Thoracic aorta (tissue), 2 donors: ENCODE measurements around the gene FAM228A. TPM values are rescaled to one million over a fixed set of nuclear protein-coding genes. Genes with fewer than 3 reads are reported as not detected.
"Not testable (repeated sequence)": the region's sequence is repeated elsewhere in the genome, so short reads cannot be mapped to it uniquely, and the experiment has no call there.

ENCODE experiments used
- ATAC-seq: fragments of 150-250 bp; one replicate; pipeline ENCODE4 v1.8.0; 2017; ENCODE audit warnings: low read depth; ENCODE audit not compliant: insufficient number of reproducible peaks, low FRiP score
- DNase-seq: peaks from one replicate; pipeline ENCODE4 v3.0.0-alpha.2; 2020; ENCODE audit warnings: low spot score
- H3K27ac ChIP-seq, 2 donors: fragments of 200-600 bp; sonication (generic); 1 replicate in 1 of 2; 2 replicates in 1 of 2; pipeline ENCODE4 v1.5.1; 2016; ENCODE audit warnings: mild to moderate bottlenecking in 2 of 2, moderate library complexity in 2 of 2
- H3K27me3 ChIP-seq: fragments of 200-600 bp; sonication (generic); replicated peaks from 2 replicates; pipeline ENCODE4 v1.6.0; 2016; ENCODE audit warnings: mild to moderate bottlenecking; ENCODE audit not compliant: insufficient read depth
- H3K36me3 ChIP-seq: fragments of 200-600 bp; sonication (generic); one replicate; pipeline ENCODE4 v1.5.1; 2016
- H3K4me1 ChIP-seq, 2 donors: fragments of 200-600 bp; sonication (generic); 1 replicate in 1 of 2; 2 replicates in 1 of 2; pipeline versions ENCODE4 v1.5.1 to v1.6.0; 2016; ENCODE audit warnings: low read depth in 2 of 2, mild to moderate bottlenecking in 1 of 2; ENCODE audit not compliant: control insufficient read depth in 1 of 2
- H3K4me3 ChIP-seq: fragments of 200-600 bp; sonication (generic); 2 replicates; pipeline ENCODE4 v1.5.1; 2016; ENCODE audit warnings: mild to moderate bottlenecking
- H3K9me3 ChIP-seq: fragments of 200-600 bp; sonication (generic); 2 replicates; pipeline ENCODE4 v1.5.1; 2016
- CTCF ChIP-seq: fragments of 200-600 bp; sonication (generic); IDR thresholded peaks from one replicate; pipeline ENCODE4 v1.5.1; 2019; ENCODE audit warnings: antibody characterized with exemption
- total RNA-seq, 2 donors: library from RNA; depleted of rRNA; stranded (reverse); fragments of >200 nt; gene quantifications; one replicate each; pipeline versions ENCODE4 v1.1.0 to v1.2.3, GENCODE V29; 2016

Gene FAM228A
- under 1 TPM; 0.81 to 0.92 TPM for total RNA-seq

DNA sequence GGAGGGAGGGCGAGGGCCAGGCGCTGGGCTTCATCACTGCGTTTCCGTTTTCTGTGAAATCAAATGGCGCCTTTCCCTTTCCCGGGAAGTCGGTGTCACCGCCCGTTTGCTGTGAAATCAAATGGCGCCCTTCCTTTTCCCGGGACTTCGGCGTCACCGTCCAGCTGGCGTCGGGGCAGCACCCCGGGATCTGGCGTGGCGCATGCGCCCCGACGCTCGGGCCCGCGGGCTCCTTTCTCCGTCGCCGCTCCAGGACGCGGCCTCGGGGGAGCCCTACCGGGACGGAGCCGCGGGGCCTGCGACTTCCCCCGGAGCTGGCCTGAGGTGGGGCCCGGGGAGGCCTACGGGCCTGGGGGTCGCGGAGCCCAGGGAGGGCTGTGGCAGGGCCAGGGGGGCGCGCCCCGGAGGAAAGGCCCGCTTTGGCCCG is at the start of gene FAM228A:
FAM228A (plus strand) TSS at position 203 of the 427 bp plus-strand sequence. CDS start 428 bp downstream, outside the sequence.
- TF ChIP-seq CTCF: no peak
- Histone ChIP-seq H3K9me3 (no peaks in the 10 kb centered on the region), H3K27me3 (no peaks in the 10 kb centered on the region), H3K27ac (peak within 1 kb of the TSS in 1 of 2 donors; percentile 38), H3K4me1 (no peaks in the 10 kb centered on the region), H3K4me3 (peak within 1 kb of the TSS; percentile 59), H3K36me3 (no peaks in the 10 kb centered on the region)
- ATAC-seq (no peak), DNase-seq (no peak)

DNA sequence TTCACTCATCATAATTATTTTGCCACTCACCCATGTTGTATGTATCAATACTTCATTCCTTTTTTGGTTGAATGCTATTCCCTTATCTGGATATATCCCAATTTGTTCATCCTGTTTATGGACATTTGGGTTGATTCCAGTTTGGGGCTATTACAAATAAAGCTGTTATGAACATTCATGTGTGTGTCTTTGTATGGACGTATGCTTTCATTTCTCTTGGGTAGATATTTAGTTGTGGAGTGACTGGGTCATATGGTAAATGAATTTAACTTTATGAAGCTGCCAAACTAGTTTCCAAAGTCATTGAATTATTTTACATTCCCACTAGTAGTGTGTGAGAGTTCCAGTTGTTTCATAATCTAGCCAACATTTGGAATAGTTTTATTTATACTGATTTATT is 48.9 kb upstream of the FAM228A start:
- no peak for ATAC-seq
- H3K4me3 ChIP-seq: no peak overlapping the region
- H3K27ac ChIP-seq: no peak overlapping the region
- H3K36me3 ChIP-seq: no peaks in the 10 kb centered on the region
- H3K4me1 ChIP-seq: peaks cover 11 to 29% of the 10 kb centered on the region in 2 donors
- H3K9me3 ChIP-seq: no peaks in the 10 kb centered on the region
- no peaks in the 10 kb centered on the region for H3K27me3 ChIP-seq
- no peak for TF ChIP-seq CTCF
- no peak for DNase-seq

DNA sequence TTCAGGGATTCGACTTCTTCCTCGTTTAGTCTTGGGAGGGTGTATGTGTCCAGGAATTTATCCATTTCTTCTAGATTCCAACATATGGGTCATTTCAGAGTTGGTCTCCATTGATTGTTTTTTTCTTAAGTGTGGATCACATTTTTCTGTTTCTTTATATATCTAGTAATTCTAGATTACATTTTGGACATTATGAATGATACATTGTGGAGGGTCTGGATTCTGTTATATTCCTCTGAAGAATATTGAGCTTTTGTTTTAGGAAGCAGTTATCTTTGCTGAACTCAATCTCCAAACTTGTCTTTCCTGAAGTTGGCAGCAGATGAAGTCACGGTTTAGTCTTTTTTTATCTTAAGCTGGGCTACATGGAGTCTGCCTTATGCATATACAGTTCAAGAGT is 42.3 kb upstream of the FAM228A start:
- Histone ChIP-seq H3K27me3 (no peaks in the 10 kb centered on the region), H3K4me1 (no peaks in the 10 kb centered on the region), H3K27ac (no peak overlapping the region), H3K9me3 (no peaks in the 10 kb centered on the region), H3K36me3 (no peaks in the 10 kb centered on the region), H3K4me3 (no peak overlapping the region)
- DNase-seq (no peak), ATAC-seq (no peak)
- TF ChIP-seq CTCF: no peak

DNA sequence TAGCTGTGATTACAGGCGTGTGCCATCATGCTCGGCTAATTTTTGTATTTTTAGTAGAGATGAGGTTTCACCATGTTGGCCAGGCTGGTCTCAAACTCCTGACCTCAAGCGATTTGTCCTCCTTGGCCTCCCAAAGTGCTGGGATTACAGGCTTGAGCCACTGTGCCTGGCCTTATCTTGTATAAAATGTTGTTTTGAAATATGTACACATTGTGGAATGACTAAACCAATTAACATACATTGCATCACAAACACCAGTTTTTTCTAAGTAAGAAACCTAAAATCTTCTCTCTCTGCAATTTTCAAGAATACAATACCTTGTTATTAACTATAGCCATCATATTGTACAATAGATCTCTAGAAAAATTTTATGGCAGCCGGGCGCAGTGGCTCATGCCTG is 34.5 kb upstream of the FAM228A start:
- DNase-seq, H3K9me3 ChIP-seq, H3K4me3 ChIP-seq, H3K36me3 ChIP-seq, H3K27me3 ChIP-seq, ATAC-seq, H3K27ac ChIP-seq, H3K4me1 ChIP-seq: not testable (repeated sequence)

DNA sequence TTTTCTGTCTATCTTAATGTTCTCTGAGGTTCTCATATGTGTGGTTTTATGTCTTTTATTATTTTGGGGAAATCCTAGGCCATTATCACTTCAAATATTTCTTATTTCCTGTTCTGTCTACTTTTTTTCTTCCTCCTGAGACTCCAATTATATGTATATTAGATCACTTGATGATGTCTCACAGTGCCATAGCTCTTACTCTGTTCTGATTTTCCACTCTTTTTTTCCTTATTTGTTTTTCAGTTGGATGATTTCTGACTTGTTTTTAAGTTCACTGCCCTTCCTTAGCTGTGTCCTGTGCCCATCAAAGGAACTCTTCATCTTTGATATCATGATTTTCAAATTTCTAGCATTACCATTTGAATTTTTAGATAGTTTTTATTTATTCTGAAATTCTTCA is 27.5 kb upstream of the FAM228A start:
- DNase-seq (no peak), ATAC-seq (no peak)
- no peak overlapping the region for H3K27ac ChIP-seq
- H3K4me1 ChIP-seq: no peaks in the 10 kb centered on the region
- H3K9me3 ChIP-seq: peaks cover 5% of the 10 kb centered on the region
- H3K36me3 ChIP-seq: peaks cover 4% of the 10 kb centered on the region
- TF ChIP-seq CTCF: no peak
- H3K4me3 ChIP-seq: no peak overlapping the region
- H3K27me3 ChIP-seq: no peaks in the 10 kb centered on the region
